HEK293 (cell line): ENCODE measurements around the gene PITPNC1.

ENCODE experiments used
- CTCF ChIA-PET: fragments of 350-600 bp; formaldehyde crosslinking; extraction: SDS; loops from one replicate; lab custom pipeline; 2021; ENCODE audit warnings: antibody characterized with exemption; lab: Yijun Ruan, JAX
- POLR2A ChIA-PET: fragments of 300-600 bp; formaldehyde crosslinking; extraction: SDS; loops from one replicate; lab custom pipeline; 2020; ENCODE audit warnings: antibody characterized with exemption, inconsistent platforms; lab: Yijun Ruan, JAX
- H3K27ac ChIP-seq: fragments of 200-500 bp; sonication (Bioruptor generic); 2 replicates; pipeline ENCODE4 v1.5.1; 2014; ENCODE audit warnings: low read depth, low read length, control low read depth, inconsistent platforms; ENCODE audit errors: extremely low read depth
- H3K36me3 ChIP-seq, 2 experiments: fragments of 200-500 bp in 1 of 2; sonication (Bioruptor generic) in 1 of 2; 1 replicate in 1 of 2; 2 replicates in 1 of 2; pipeline ENCODE4 v1.5.1; 2014 to 2017; ENCODE audit warnings: inconsistent platforms in 2 of 2, low read length in 2 of 2; ENCODE audit not compliant: control insufficient read depth in 2 of 2, insufficient read depth in 1 of 2
- H3K4me1 ChIP-seq: fragments of 200-500 bp; sonication (Bioruptor generic); 2 replicates; pipeline ENCODE4 v1.5.1; 2014; ENCODE audit warnings: mild to moderate bottlenecking, low read length, inconsistent platforms; ENCODE audit not compliant: control insufficient read depth, insufficient read depth
- H3K4me3 ChIP-seq: 2 replicates; pipeline ENCODE4 v1.5.1; 2011; ENCODE audit warnings: low read depth, mild to moderate bottlenecking, control low read depth, low read length, moderate library complexity
- H3K9me3 ChIP-seq: fragments of 200-500 bp; sonication (Bioruptor generic); 2 replicates; pipeline ENCODE4 v1.5.1; 2014; ENCODE audit warnings: low read depth, low read length, inconsistent platforms; ENCODE audit not compliant: control insufficient read depth, insufficient read depth
- EGR2 ChIP-seq: fragments of 450-650 bp; formaldehyde crosslinking; IDR thresholded peaks from 2 replicates; pipeline ENCODE4 v1.5.1; 2016; ENCODE audit warnings: low read depth, missing biosample characterization, missing genetic modification characterization
- MYNN ChIP-seq: fragments of 450-650 bp; formaldehyde crosslinking; IDR thresholded peaks from 2 replicates; pipeline ENCODE4 v1.5.1; 2016; ENCODE audit warnings: missing biosample characterization, missing genetic modification characterization, borderline replicate concordance
- OSR2 ChIP-seq: fragments of 450-650 bp; formaldehyde crosslinking; IDR thresholded peaks from 2 replicates; pipeline ENCODE4 v1.5.1; 2016; ENCODE audit warnings: missing biosample characterization, missing genetic modification characterization
- ZNF140 ChIP-seq: fragments of 450-650 bp; formaldehyde crosslinking; IDR thresholded peaks from 2 replicates; pipeline ENCODE4 v1.5.1; 2016; ENCODE audit warnings: missing biosample characterization, missing genetic modification characterization
- ZNF155 ChIP-seq: fragments of 450-650 bp; formaldehyde crosslinking; IDR thresholded peaks from 2 replicates; pipeline ENCODE4 v1.5.1; 2016; ENCODE audit warnings: missing biosample characterization, missing genetic modification characterization
- ZNF16 ChIP-seq: fragments of 450-650 bp; formaldehyde crosslinking; IDR thresholded peaks from 2 replicates; pipeline ENCODE4 v1.5.1; 2016; ENCODE audit warnings: low read depth, missing biosample characterization, missing genetic modification characterization
- ZNF239 ChIP-seq: fragments of 450-650 bp; formaldehyde crosslinking; IDR thresholded peaks from 2 replicates; pipeline ENCODE4 v1.5.1; 2016; ENCODE audit warnings: missing biosample characterization, missing genetic modification characterization
- ZNF426 ChIP-seq: fragments of 450-650 bp; formaldehyde crosslinking; IDR thresholded peaks from 2 replicates; pipeline ENCODE4 v1.5.1; 2017; ENCODE audit warnings: missing biosample characterization, missing genetic modification characterization, mild to moderate bottlenecking, inconsistent platforms, moderate library complexity
- ZNF510 ChIP-seq: fragments of 450-650 bp; formaldehyde crosslinking; IDR thresholded peaks from 2 replicates; pipeline ENCODE4 v1.5.1; 2018; ENCODE audit warnings: mild to moderate bottlenecking, missing genetic modification characterization, missing biosample characterization; ENCODE audit not compliant: insufficient replicate concordance
- TF ChIP-seq, protein P1 (sequence below): IDR thresholded peaks from 2 replicates; pipeline ENCODE4 v1.6.1; 2011; ENCODE audit warnings: mild to moderate bottlenecking, low read depth, low read length, borderline replicate concordance
- TF ChIP-seq, protein P2 (sequence below): fragments of 450-650 bp; formaldehyde crosslinking; IDR thresholded peaks from 2 replicates; pipeline ENCODE4 v1.5.1; 2016; ENCODE audit warnings: missing biosample characterization, missing genetic modification characterization
- TF ChIP-seq, protein P3 (sequence below): fragments of 450-650 bp; formaldehyde crosslinking; IDR thresholded peaks from 2 replicates; pipeline ENCODE4 v1.5.1; 2016; ENCODE audit warnings: missing biosample characterization, missing genetic modification characterization
- TF ChIP-seq, protein P4 (sequence below): fragments of 450-650 bp; formaldehyde crosslinking; IDR thresholded peaks from 2 replicates; pipeline ENCODE4 v1.5.1; 2016; ENCODE audit warnings: missing biosample characterization, missing genetic modification characterization
- TF ChIP-seq, protein P5 (sequence below): fragments of 450-650 bp; formaldehyde crosslinking; conservative IDR thresholded peaks from 2 replicates; pipeline ENCODE4 v1.5.1; 2016; ENCODE audit warnings: low read depth, missing biosample characterization, missing genetic modification characterization
- TF ChIP-seq, protein P6 (sequence below): sonication (generic); formaldehyde crosslinking; IDR thresholded peaks from 2 replicates; pipeline ENCODE4 v1.8.1; 2022; ENCODE audit warnings: mild to moderate bottlenecking, moderate library complexity, missing genetic modification reagents
- TF ChIP-seq, protein P7 (sequence below): fragments of 450-650 bp; formaldehyde crosslinking; IDR thresholded peaks from 2 replicates; pipeline ENCODE4 v1.5.1; 2017; ENCODE audit warnings: missing biosample characterization, missing genetic modification characterization

Gene PITPNC1

DNA sequence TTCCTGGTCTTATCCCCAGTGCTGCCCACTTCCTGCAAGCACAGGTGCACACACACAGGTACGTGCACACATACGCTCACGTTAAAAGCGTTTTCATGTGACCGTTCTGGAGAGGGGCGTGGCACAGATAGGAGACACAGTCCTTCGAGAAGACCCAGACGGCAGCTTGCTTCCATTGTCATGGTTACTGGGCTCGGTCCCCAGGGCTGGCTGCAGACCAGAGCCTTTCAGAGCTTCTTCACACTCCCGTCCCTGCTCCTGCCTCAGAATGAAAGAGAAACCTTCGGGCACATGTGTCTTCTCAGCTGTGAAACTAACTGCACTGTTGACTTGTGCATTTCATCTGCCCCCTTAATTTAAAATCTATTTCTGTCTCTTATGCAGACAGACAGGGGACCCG lies 154.2 kb downstream of the PITPNC1 start:
- Histone ChIP-seq H3K27ac (no peak overlapping the region), H3K4me1 (peaks cover 6% of the 10 kb centered on the region), H3K36me3 (no peaks in the 10 kb centered on the region), H3K9me3 (no peaks in the 10 kb centered on the region), H3K4me3 (no peak overlapping the region)
- ChIA-PET CTCF (interaction anchor here (1.0 kb wide), 1 partner anchor 158 kb away, joined by 3 read pairs; no protein-coding TSS in a partner anchor), POLR2A (no interaction called here)
- TF ChIP-seq ZNF16 (tag by site-specific recombination) (no peak), ZNF426 (tag by site-specific recombination) (no peak), ZNF155 (tag by site-specific recombination) (no peak), ZNF140 (tag by site-specific recombination) (no peak), ZNF239 (no peak), ZNF510 (tag by site-specific recombination) (no peak), OSR2 (no peak), EGR2 (no peak), MYNN (tag by site-specific recombination) (no peak)
- TF ChIP-seq, protein P1, sequence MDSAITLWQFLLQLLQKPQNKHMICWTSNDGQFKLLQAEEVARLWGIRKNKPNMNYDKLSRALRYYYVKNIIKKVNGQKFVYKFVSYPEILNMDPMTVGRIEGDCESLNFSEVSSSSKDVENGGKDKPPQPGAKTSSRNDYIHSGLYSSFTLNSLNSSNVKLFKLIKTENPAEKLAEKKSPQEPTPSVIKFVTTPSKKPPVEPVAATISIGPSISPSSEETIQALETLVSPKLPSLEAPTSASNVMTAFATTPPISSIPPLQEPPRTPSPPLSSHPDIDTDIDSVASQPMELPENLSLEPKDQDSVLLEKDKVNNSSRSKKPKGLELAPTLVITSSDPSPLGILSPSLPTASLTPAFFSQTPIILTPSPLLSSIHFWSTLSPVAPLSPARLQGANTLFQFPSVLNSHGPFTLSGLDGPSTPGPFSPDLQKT = no peak
- TF ChIP-seq, protein P2, sequence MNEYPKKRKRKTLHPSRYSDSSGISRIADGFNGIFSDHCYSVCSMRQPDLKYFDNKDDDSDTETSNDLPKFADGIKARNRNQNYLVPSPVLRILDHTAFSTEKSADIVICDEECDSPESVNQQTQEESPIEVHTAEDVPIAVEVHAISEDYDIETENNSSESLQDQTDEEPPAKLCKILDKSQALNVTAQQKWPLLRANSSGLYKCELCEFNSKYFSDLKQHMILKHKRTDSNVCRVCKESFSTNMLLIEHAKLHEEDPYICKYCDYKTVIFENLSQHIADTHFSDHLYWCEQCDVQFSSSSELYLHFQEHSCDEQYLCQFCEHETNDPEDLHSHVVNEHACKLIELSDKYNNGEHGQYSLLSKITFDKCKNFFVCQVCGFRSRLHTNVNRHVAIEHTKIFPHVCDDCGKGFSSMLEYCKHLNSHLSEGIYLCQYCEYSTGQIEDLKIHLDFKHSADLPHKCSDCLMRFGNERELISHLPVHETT = no peak
- TF ChIP-seq, protein P3, sequence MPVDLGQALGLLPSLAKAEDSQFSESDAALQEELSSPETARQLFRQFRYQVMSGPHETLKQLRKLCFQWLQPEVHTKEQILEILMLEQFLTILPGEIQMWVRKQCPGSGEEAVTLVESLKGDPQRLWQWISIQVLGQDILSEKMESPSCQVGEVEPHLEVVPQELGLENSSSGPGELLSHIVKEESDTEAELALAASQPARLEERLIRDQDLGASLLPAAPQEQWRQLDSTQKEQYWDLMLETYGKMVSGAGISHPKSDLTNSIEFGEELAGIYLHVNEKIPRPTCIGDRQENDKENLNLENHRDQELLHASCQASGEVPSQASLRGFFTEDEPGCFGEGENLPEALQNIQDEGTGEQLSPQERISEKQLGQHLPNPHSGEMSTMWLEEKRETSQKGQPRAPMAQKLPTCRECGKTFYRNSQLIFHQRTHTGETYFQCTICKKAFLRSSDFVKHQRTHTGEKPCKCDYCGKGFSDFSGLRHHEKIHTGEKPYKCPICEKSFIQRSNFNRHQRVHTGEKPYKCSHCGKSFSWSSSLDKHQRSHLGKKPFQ = no peak
- TF ChIP-seq, protein P4, sequence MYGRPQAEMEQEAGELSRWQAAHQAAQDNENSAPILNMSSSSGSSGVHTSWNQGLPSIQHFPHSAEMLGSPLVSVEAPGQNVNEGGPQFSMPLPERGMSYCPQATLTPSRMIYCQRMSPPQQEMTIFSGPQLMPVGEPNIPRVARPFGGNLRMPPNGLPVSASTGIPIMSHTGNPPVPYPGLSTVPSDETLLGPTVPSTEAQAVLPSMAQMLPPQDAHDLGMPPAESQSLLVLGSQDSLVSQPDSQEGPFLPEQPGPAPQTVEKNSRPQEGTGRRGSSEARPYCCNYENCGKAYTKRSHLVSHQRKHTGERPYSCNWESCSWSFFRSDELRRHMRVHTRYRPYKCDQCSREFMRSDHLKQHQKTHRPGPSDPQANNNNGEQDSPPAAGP (tag by site-specific recombination) = no peak
- TF ChIP-seq, protein P5, sequence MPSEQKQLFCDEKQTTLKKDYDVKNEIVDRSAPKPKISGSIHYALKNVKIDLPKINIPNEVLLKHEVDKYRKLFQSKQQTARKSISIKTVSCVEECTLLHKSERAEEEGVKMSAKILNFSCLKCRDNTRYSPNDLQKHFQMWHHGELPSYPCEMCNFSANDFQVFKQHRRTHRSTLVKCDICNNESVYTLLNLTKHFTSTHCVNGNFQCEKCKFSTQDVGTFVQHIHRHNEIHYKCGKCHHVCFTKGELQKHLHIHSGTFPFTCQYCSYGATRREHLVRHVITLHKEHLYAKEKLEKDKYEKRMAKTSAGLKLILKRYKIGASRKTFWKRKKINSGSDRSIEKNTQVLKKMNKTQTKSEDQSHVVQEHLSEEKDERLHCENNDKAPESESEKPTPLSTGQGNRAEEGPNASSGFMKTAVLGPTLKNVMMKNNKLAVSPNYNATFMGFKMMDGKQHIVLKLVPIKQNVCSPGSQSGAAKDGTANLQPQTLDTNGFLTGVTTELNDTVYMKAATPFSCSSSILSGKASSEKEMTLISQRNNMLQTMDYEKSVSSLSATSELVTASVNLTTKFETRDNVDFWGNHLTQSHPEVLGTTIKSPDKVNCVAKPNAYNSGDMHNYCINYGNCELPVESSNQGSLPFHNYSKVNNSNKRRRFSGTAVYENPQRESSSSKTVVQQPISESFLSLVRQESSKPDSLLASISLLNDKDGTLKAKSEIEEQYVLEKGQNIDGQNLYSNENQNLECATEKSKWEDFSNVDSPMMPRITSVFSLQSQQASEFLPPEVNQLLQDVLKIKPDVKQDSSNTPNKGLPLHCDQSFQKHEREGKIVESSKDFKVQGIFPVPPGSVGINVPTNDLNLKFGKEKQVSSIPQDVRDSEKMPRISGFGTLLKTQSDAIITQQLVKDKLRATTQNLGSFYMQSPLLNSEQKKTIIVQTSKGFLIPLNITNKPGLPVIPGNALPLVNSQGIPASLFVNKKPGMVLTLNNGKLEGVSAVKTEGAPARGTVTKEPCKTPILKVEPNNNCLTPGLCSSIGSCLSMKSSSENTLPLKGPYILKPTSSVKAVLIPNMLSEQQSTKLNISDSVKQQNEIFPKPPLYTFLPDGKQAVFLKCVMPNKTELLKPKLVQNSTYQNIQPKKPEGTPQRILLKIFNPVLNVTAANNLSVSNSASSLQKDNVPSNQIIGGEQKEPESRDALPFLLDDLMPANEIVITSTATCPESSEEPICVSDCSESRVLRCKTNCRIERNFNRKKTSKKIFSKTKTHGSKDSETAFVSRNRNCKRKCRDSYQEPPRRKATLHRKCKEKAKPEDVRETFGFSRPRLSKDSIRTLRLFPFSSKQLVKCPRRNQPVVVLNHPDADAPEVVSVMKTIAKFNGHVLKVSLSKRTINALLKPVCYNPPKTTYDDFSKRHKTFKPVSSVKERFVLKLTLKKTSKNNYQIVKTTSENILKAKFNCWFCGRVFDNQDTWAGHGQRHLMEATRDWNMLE (tag by site-specific recombination) = no peak
- TF ChIP-seq, protein P6, sequence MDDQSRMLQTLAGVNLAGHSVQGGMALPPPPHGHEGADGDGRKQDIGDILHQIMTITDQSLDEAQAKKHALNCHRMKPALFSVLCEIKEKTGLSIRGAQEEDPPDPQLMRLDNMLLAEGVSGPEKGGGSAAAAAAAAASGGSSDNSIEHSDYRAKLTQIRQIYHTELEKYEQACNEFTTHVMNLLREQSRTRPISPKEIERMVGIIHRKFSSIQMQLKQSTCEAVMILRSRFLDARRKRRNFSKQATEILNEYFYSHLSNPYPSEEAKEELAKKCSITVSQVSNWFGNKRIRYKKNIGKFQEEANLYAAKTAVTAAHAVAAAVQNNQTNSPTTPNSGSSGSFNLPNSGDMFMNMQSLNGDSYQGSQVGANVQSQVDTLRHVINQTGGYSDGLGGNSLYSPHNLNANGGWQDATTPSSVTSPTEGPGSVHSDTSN (CRISPR knock-in tag) = no peak
- TF ChIP-seq, protein P7, sequence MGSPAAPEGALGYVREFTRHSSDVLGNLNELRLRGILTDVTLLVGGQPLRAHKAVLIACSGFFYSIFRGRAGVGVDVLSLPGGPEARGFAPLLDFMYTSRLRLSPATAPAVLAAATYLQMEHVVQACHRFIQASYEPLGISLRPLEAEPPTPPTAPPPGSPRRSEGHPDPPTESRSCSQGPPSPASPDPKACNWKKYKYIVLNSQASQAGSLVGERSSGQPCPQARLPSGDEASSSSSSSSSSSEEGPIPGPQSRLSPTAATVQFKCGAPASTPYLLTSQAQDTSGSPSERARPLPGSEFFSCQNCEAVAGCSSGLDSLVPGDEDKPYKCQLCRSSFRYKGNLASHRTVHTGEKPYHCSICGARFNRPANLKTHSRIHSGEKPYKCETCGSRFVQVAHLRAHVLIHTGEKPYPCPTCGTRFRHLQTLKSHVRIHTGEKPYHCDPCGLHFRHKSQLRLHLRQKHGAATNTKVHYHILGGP (tag by site-specific recombination) = no peak
